HEK293 (cell line): ENCODE measurements around the gene SLC25A11.

Experiments
- CTCF ChIA-PET: fragments of 350-600 bp; formaldehyde crosslinking; extraction: SDS; loops from one replicate; lab custom pipeline; 2021; ENCODE audit warnings: antibody characterized with exemption; lab: Yijun Ruan, JAX
- POLR2A ChIA-PET: fragments of 300-600 bp; formaldehyde crosslinking; extraction: SDS; loops from one replicate; lab custom pipeline; 2020; ENCODE audit warnings: antibody characterized with exemption, inconsistent platforms; lab: Yijun Ruan, JAX
- H3K27ac ChIP-seq: fragments of 200-500 bp; sonication (Bioruptor generic); 2 replicates; pipeline ENCODE4 v1.5.1; 2014; ENCODE audit warnings: low read depth, low read length, control low read depth, inconsistent platforms; ENCODE audit errors: extremely low read depth
- H3K36me3 ChIP-seq, 2 experiments: fragments of 200-500 bp in 1 of 2; sonication (Bioruptor generic) in 1 of 2; 1 replicate in 1 of 2; 2 replicates in 1 of 2; pipeline ENCODE4 v1.5.1; 2014 to 2017; ENCODE audit warnings: inconsistent platforms in 2 of 2, low read length in 2 of 2; ENCODE audit not compliant: control insufficient read depth in 2 of 2, insufficient read depth in 1 of 2
- H3K4me1 ChIP-seq: fragments of 200-500 bp; sonication (Bioruptor generic); 2 replicates; pipeline ENCODE4 v1.5.1; 2014; ENCODE audit warnings: mild to moderate bottlenecking, low read length, inconsistent platforms; ENCODE audit not compliant: control insufficient read depth, insufficient read depth
- H3K4me3 ChIP-seq: 2 replicates; pipeline ENCODE4 v1.5.1; 2011; ENCODE audit warnings: low read depth, mild to moderate bottlenecking, control low read depth, low read length, moderate library complexity
- H3K9me3 ChIP-seq: fragments of 200-500 bp; sonication (Bioruptor generic); 2 replicates; pipeline ENCODE4 v1.5.1; 2014; ENCODE audit warnings: low read depth, low read length, inconsistent platforms; ENCODE audit not compliant: control insufficient read depth, insufficient read depth
- IKZF3 ChIP-seq: fragments of 450-650 bp; IDR thresholded peaks from 2 replicates; pipeline ENCODE4 v1.5.0; 2018; ENCODE audit warnings: missing biosample characterization, mild to moderate bottlenecking, missing genetic modification characterization, moderate library complexity
- SP2 ChIP-seq: fragments of 450-650 bp; formaldehyde crosslinking; IDR thresholded peaks from 2 replicates; pipeline ENCODE4 v1.5.1; 2016; ENCODE audit warnings: missing biosample characterization, missing genetic modification characterization
- TRIM28 ChIP-seq: IDR thresholded peaks from 2 replicates; pipeline ENCODE4 v1.6.1; 2011; ENCODE audit warnings: low read length, control low read depth, borderline replicate concordance
- WT1 ChIP-seq: fragments of 450-650 bp; formaldehyde crosslinking; IDR thresholded peaks from 2 replicates; pipeline ENCODE4 v1.5.1; 2016; ENCODE audit warnings: missing biosample characterization, missing genetic modification characterization
- ZBTB17 ChIP-seq: fragments of 450-650 bp; formaldehyde crosslinking; IDR thresholded peaks from 2 replicates; pipeline ENCODE4 v1.5.1; 2016; ENCODE audit warnings: missing biosample characterization, missing genetic modification characterization
- ZBTB20 ChIP-seq: fragments of 450-650 bp; formaldehyde crosslinking; IDR thresholded peaks from 2 replicates; pipeline ENCODE4 v1.5.1; 2016; ENCODE audit warnings: missing biosample characterization, missing genetic modification characterization
- ZNF366 ChIP-seq: fragments of 450-650 bp; formaldehyde crosslinking; conservative IDR thresholded peaks from 2 replicates; pipeline ENCODE4 v1.5.1; 2016; ENCODE audit warnings: missing biosample characterization, missing genetic modification characterization
- ZNF404 ChIP-seq: fragments of 450-650 bp; formaldehyde crosslinking; IDR thresholded peaks from 2 replicates; pipeline ENCODE4 v1.5.1; 2017; ENCODE audit warnings: missing biosample characterization, missing genetic modification characterization
- ZNF501 ChIP-seq: fragments of 450-650 bp; formaldehyde crosslinking; IDR thresholded peaks from 2 replicates; pipeline ENCODE4 v1.5.1; 2016; ENCODE audit warnings: missing biosample characterization, missing genetic modification characterization
- ZNF514 ChIP-seq: fragments of 450-650 bp; formaldehyde crosslinking; IDR thresholded peaks from 2 replicates; pipeline ENCODE4 v1.5.1; 2016; ENCODE audit warnings: missing biosample characterization, missing genetic modification characterization
- ZNF560 ChIP-seq: fragments of 450-650 bp; formaldehyde crosslinking; IDR thresholded peaks from 2 replicates; pipeline ENCODE4 v1.5.1; 2017; ENCODE audit warnings: missing biosample characterization, missing genetic modification characterization, borderline replicate concordance
- ZNF596 ChIP-seq: fragments of 450-650 bp; IDR thresholded peaks from 2 replicates; pipeline ENCODE4 v1.5.0; 2018; ENCODE audit warnings: missing biosample characterization, mild to moderate bottlenecking, missing genetic modification characterization, moderate library complexity
- ZNF707 ChIP-seq: fragments of 450-650 bp; formaldehyde crosslinking; IDR thresholded peaks from 2 replicates; pipeline ENCODE4 v1.5.1; 2016; ENCODE audit warnings: missing biosample characterization, missing genetic modification characterization
- ZNF792 ChIP-seq: fragments of 450-650 bp; formaldehyde crosslinking; IDR thresholded peaks from 2 replicates; pipeline ENCODE4 v1.5.1; 2016; ENCODE audit warnings: missing biosample characterization, missing genetic modification characterization
- ZNF837 ChIP-seq: fragments of 450-650 bp; formaldehyde crosslinking; IDR thresholded peaks from 2 replicates; pipeline ENCODE4 v1.5.1; 2016; ENCODE audit warnings: missing biosample characterization, missing genetic modification characterization
- ZNF843 ChIP-seq: fragments of 450-650 bp; formaldehyde crosslinking; IDR thresholded peaks from 2 replicates; pipeline ENCODE4 v1.5.1; 2016; ENCODE audit warnings: missing biosample characterization, missing genetic modification characterization
- ZSCAN30 ChIP-seq: fragments of 450-650 bp; IDR thresholded peaks from 2 replicates; pipeline ENCODE4 v1.5.1; 2018; ENCODE audit warnings: missing biosample characterization, mild to moderate bottlenecking, missing genetic modification characterization, moderate library complexity
- TF ChIP-seq, protein P1 (sequence below): fragments of 450-650 bp; formaldehyde crosslinking; conservative IDR thresholded peaks from 2 replicates; pipeline ENCODE4 v1.5.1; 2016; ENCODE audit warnings: low read depth, missing biosample characterization, missing genetic modification characterization
- TF ChIP-seq, protein P2 (sequence below): fragments of 450-650 bp; formaldehyde crosslinking; IDR thresholded peaks from 2 replicates; pipeline ENCODE4 v1.5.1; 2016; ENCODE audit warnings: missing biosample characterization, missing genetic modification characterization
- TF ChIP-seq, protein P3 (sequence below): fragments of 450-650 bp; formaldehyde crosslinking; IDR thresholded peaks from 2 replicates; pipeline ENCODE4 v1.5.1; 2017; ENCODE audit warnings: missing biosample characterization, missing genetic modification characterization
- TF ChIP-seq, protein P4 (sequence below): fragments of 450-650 bp; formaldehyde crosslinking; IDR thresholded peaks from 2 replicates; pipeline ENCODE4 v1.5.1; 2016; ENCODE audit warnings: missing biosample characterization, missing genetic modification characterization
- TF ChIP-seq, protein P5 (sequence below): fragments of 450-650 bp; formaldehyde crosslinking; IDR thresholded peaks from 2 replicates; pipeline ENCODE4 v1.5.1; 2017; ENCODE audit warnings: missing biosample characterization, missing genetic modification characterization

SLC25A11 gene

DNA sequence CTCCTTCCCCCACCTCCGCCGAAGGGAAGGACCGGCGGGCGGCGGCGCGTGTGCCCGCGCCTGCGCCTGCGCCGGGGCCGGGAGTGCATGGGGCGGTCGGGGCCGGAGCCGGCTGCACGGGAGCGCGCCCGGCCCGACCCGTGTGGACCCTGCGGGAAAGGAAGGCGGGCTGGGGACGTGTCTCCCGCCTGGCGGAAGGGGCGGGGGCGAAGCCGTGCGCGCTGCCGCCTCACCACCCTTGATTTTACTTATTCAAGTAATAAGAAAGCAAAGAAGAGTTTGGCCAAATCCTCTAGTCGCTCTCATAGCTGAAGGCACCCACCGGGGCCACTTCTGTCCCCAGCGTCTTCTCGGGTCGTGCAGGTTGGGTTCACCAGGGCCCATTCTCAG lies 9.1 kb upstream of the SLC25A11 start (continued):
- TF ChIP-seq, protein P1, sequence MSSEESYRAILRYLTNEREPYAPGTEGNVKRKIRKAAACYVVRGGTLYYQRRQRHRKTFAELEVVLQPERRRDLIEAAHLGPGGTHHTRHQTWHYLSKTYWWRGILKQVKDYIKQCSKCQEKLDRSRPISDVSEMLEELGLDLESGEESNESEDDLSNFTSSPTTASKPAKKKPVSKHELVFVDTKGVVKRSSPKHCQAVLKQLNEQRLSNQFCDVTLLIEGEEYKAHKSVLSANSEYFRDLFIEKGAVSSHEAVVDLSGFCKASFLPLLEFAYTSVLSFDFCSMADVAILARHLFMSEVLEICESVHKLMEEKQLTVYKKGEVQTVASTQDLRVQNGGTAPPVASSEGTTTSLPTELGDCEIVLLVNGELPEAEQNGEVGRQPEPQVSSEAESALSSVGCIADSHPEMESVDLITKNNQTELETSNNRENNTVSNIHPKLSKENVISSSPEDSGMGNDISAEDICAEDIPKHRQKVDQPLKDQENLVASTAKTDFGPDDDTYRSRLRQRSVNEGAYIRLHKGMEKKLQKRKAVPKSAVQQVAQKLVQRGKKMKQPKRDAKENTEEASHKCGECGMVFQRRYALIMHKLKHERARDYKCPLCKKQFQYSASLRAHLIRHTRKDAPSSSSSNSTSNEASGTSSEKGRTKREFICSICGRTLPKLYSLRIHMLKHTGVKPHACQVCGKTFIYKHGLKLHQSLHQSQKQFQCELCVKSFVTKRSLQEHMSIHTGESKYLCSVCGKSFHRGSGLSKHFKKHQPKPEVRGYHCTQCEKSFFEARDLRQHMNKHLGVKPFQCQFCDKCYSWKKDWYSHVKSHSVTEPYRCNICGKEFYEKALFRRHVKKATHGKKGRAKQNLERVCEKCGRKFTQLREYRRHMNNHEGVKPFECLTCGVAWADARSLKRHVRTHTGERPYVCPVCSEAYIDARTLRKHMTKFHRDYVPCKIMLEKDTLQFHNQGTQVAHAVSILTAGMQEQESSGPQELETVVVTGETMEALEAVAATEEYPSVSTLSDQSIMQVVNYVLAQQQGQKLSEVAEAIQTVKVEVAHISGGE (tag by site-specific recombination): no peak
- TF ChIP-seq ZBTB17: 0 out of 2 replicates have a peak, but pooled peaks have one; percentile 5
- TF ChIP-seq, protein P2, sequence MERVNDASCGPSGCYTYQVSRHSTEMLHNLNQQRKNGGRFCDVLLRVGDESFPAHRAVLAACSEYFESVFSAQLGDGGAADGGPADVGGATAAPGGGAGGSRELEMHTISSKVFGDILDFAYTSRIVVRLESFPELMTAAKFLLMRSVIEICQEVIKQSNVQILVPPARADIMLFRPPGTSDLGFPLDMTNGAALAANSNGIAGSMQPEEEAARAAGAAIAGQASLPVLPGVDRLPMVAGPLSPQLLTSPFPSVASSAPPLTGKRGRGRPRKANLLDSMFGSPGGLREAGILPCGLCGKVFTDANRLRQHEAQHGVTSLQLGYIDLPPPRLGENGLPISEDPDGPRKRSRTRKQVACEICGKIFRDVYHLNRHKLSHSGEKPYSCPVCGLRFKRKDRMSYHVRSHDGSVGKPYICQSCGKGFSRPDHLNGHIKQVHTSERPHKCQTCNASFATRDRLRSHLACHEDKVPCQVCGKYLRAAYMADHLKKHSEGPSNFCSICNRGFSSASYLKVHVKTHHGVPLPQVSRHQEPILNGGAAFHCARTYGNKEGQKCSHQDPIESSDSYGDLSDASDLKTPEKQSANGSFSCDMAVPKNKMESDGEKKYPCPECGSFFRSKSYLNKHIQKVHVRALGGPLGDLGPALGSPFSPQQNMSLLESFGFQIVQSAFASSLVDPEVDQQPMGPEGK (tag by site-specific recombination): peak; percentile 12; the same call in 1 of the 2 replicates
- no peak for TF ChIP-seq ZNF404
- peak; percentile 46 for TF ChIP-seq SP2 (tag by site-specific recombination)

DNA sequence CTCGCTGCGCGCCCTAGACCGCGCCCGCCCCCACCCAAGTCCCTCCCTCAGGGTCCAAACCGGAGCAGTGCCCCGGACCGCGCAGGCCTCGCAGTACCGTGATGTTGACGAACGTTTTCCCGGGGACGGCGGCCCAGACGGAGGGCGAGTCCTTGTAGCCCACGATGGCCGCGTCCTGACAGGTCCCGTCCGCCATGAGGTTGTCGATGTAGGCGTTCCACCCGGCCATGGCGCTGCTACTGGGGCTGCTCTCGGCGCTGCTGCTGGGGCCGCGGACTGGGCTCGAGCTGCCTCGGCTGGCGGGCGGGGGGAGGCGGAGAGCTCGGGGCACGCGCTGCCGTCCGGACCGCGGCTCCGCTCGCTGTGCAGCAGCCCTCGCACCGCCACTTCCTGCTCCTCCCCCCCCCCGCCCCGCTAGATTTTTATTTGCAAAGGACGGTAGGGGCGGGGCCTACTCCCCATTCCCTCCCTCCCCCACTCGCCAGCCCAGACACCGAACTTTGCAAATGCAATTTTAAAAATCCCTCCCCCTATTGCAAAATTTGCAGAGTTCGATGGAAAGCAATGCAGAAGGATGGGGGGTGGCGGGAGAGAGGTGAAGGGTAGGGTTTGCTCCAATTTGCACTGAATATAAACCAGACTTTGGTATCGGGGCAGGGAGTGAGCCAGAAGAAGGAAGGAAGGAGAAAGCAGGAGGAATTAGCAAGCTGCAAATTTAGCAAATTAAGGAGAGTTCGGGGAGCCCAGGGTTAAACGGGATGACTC lies 8.5 kb upstream of the SLC25A11 start, which contains the start of gene PFN1:
TSS of gene PFN1 (minus strand) at position 365 of the 765 bp plus-strand sequence. CDS start at position 229, 136 bp downstream.
- CTCF ChIA-PET: interaction anchor here (0.7 to 1.2 kb wide), 2 partner anchors 9 to 31 kb away, joined by 3 to 4 read pairs; partner anchors contain the start of genes RNF167 and SLC25A11
- Histone ChIP-seq H3K36me3 (peaks cover 22 to 39% of the 10 kb centered on the region in 2 experiments), H3K4me3 (peak within 1 kb of the TSS; percentile 97), H3K27ac (peak within 1 kb of the TSS; percentile 99), H3K4me1 (peaks cover 21% of the 10 kb centered on the region), H3K9me3 (no peaks in the 10 kb centered on the region)
- POLR2A ChIA-PET: interaction anchor here (0.7 to 17.9 kb wide), 14 partner anchors 9 to 238 kb away, joined by 3 to 358 read pairs (median 5); partner anchors contain the start of genes CAMTA2, INCA1, KIF1C and PLD2
- TF ChIP-seq ZNF501 (tag by site-specific recombination) (peak; percentile 82; the same call in 1 of the 2 replicates), IKZF3 (tag by site-specific recombination) (no peak; the same call in none of the 2 replicates), ZNF837 (tag by site-specific recombination) (no peak; the same call in 1 of the 2 replicates), ZSCAN30 (tag by site-specific recombination) (0 out of 2 replicates have a peak, but pooled peaks have one; percentile 14), WT1 (tag by site-specific recombination) (peak; percentile 54; the same call in 1 of the 2 replicates), ZNF514 (tag by site-specific recombination) (no peak), ZBTB20 (tag by site-specific recombination) (peak; percentile 51; the same call in 1 of the 2 replicates), ZBTB17 (peak; percentile 97), ZNF843 (0 out of 2 replicates have a peak, but pooled peaks have one; percentile 10), TRIM28 (no peak), ZNF596 (no peak), ZNF792 (no peak), ZNF366 (tag by site-specific recombination) (peak; percentile 99), ZNF707 (no peak), ZNF560 (no peak)
- TF ChIP-seq, protein P3, sequence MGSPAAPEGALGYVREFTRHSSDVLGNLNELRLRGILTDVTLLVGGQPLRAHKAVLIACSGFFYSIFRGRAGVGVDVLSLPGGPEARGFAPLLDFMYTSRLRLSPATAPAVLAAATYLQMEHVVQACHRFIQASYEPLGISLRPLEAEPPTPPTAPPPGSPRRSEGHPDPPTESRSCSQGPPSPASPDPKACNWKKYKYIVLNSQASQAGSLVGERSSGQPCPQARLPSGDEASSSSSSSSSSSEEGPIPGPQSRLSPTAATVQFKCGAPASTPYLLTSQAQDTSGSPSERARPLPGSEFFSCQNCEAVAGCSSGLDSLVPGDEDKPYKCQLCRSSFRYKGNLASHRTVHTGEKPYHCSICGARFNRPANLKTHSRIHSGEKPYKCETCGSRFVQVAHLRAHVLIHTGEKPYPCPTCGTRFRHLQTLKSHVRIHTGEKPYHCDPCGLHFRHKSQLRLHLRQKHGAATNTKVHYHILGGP (tag by site-specific recombination): no peak
- TF ChIP-seq, protein P4, sequence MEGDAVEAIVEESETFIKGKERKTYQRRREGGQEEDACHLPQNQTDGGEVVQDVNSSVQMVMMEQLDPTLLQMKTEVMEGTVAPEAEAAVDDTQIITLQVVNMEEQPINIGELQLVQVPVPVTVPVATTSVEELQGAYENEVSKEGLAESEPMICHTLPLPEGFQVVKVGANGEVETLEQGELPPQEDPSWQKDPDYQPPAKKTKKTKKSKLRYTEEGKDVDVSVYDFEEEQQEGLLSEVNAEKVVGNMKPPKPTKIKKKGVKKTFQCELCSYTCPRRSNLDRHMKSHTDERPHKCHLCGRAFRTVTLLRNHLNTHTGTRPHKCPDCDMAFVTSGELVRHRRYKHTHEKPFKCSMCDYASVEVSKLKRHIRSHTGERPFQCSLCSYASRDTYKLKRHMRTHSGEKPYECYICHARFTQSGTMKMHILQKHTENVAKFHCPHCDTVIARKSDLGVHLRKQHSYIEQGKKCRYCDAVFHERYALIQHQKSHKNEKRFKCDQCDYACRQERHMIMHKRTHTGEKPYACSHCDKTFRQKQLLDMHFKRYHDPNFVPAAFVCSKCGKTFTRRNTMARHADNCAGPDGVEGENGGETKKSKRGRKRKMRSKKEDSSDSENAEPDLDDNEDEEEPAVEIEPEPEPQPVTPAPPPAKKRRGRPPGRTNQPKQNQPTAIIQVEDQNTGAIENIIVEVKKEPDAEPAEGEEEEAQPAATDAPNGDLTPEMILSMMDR (tag by site-specific recombination): 0 out of 2 replicates have a peak, but pooled peaks have one; percentile 22
- TF ChIP-seq, protein P5, sequence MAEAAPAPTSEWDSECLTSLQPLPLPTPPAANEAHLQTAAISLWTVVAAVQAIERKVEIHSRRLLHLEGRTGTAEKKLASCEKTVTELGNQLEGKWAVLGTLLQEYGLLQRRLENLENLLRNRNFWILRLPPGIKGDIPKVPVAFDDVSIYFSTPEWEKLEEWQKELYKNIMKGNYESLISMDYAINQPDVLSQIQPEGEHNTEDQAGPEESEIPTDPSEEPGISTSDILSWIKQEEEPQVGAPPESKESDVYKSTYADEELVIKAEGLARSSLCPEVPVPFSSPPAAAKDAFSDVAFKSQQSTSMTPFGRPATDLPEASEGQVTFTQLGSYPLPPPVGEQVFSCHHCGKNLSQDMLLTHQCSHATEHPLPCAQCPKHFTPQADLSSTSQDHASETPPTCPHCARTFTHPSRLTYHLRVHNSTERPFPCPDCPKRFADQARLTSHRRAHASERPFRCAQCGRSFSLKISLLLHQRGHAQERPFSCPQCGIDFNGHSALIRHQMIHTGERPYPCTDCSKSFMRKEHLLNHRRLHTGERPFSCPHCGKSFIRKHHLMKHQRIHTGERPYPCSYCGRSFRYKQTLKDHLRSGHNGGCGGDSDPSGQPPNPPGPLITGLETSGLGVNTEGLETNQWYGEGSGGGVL (tag by site-specific recombination): peak; percentile 89
- TF ChIP-seq, protein P2 (tag by site-specific recombination): peak; percentile 82
